ENCODE measurements around the gene XRCC2.
A peak's percentile ranks its signal among the peaks of the same experiment; 100 is the strongest.
"Not testable (repeated sequence)": the region's sequence is repeated elsewhere in the genome, so short reads cannot be mapped to it uniquely, and the experiment has no call there.

Gene XRCC2

GRCh38 chr7:152675759-152676636 is at the start of gene XRCC2:
TSS of gene XRCC2 (minus strand) at chr7:152676141. CDS start at chr7:152676079, 62 bp downstream.
- DNase-seq (ENCODE audit: low read depth in 1 of 2, low spot score in 1 of 2), result peak; percentile 91 to 93
- no peak for TF ChIP-seq JUND (IDR thresholded peaks at IDR 0.05; ENCODE audit: low read depth)
- in situ Hi-C loops (cut with HindIII; ENCODE audit: low pct_unique_long_range_greater_than_20kb, low sequenced_read_pairs), result no loop called here

GRCh38 chr7:152723364-152723763 is 47.4 kb upstream of the XRCC2 start:
- in situ Hi-C loops (cut with HindIII; ENCODE audit: low pct_unique_long_range_greater_than_20kb, low sequenced_read_pairs), result no loop called here
- DNase-seq (ENCODE audit: low read depth in 1 of 2, low spot score in 1 of 2), result no peak
- TF ChIP-seq JUND (IDR thresholded peaks at IDR 0.05; ENCODE audit: low read depth), result no peak

GRCh38 chr7:152712412-152713042 is 36.6 kb upstream of the XRCC2 start:
- DNase-seq (ENCODE audit: low read depth in 1 of 2, low spot score in 1 of 2); in situ Hi-C loops (cut with HindIII; ENCODE audit: low pct_unique_long_range_greater_than_20kb, low sequenced_read_pairs): not testable (repeated sequence)

- in situ Hi-C loops (cut with HindIII; ENCODE audit: low pct_unique_long_range_greater_than_20kb, low sequenced_read_pairs), result no loop called here
- no peak for DNase-seq (ENCODE audit: low read depth in 1 of 2, low spot score in 1 of 2)
- TF ChIP-seq JUND (IDR thresholded peaks at IDR 0.05; ENCODE audit: low read depth), result no peak
Observed at GRCh38 chr7:152711444-152711944, 35.6 kb upstream of the XRCC2 start.

DNA sequence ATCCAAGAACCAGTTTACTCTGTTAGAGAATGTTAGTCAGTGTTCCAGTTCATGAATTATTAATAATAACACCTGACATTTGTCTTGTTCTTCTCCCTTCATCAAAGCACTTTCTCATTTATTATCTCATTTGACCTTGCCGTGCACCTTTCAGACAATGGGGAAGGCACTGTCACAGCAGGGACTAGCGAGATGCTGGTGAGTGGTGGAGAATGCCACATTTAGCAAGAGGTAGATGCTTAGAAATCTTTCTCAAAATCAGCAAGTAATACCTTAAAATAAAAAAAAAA is 34.2 kb upstream of the XRCC2 start:
- no peak for TF ChIP-seq JUND (IDR thresholded peaks at IDR 0.05; ENCODE audit: low read depth)
- DNase-seq (ENCODE audit: low read depth in 1 of 2, low spot score in 1 of 2), result no peak
- in situ Hi-C loops (cut with HindIII; ENCODE audit: low pct_unique_long_range_greater_than_20kb, low sequenced_read_pairs), result no loop called here

DNA sequence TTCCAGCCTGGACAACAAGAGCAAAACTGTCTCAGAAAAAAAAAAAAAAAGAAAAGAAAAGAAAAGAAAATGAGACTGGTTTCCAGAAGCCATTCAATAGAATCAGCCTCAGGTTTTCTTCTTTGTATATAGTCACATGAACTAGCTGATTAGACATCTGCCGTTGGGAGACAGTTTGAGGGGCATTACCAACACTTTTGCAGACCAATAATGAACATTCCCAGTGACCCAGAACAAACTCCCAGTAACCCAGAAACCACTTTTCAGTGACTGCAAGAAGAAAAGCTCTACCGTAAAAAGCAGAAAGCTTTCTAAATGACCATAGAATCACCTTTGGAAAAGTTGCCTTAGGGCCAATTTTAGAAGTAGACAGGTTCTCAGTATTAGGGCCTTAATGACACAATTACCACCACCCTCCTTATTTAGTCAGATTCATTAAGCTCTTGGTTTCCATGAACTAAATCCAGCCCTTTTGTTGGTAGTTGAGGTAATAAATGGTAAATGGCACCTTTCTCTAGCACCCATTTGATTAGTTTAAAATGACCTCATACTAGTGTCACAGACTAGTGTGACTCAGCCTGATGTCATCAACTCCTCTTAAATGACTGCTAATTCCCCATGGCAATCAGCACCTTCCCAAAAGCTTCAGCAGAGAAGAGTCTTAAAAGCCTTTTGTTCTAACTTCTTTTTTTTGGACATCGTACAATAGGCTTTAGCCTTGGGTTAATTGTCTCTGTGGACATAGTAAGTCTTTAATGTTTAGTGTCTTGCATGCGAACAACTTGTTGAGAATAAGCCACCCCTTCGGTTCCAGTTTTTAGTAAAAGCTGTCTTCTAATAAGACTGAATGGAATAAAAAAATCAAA is 33.6 kb upstream of the XRCC2 start:
- DNase-seq (ENCODE audit: low read depth in 1 of 2, low spot score in 1 of 2), result no peak
- in situ Hi-C loops (cut with HindIII; ENCODE audit: low pct_unique_long_range_greater_than_20kb, low sequenced_read_pairs), result no loop called here
- TF ChIP-seq JUND (IDR thresholded peaks at IDR 0.05; ENCODE audit: low read depth), result no peak

DNA sequence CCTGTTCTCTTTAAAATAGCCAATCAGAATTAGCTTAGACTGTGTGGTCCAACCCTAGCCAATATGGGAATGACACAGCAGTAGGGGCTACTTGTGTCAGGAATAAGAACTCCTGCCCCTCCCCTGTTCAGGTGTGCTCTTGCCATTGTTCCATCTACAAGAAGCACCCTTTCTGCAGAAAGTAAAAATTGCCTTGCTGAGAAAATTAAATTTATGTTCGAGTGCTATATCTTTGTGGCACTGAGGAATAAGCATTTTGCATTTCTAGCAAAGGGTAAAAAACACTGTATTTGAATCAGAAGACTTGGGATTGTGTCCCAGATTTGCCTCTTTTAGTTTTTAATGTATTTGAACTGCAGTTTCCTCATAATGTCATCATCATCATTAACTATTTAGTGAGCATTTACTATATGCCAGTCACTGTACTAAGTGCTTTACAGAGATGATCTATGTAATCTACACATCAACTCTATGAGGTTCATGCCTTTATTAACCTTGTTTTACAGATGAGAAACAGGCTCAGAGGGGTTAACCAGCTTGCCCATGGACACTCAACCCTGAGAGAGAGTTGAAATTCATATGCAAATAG is 28.9 kb upstream of the XRCC2 start:
- no peak for TF ChIP-seq JUND (IDR thresholded peaks at IDR 0.05; ENCODE audit: low read depth)
- in situ Hi-C loops (cut with HindIII; ENCODE audit: low pct_unique_long_range_greater_than_20kb, low sequenced_read_pairs), result no loop called here
- DNase-seq (ENCODE audit: low read depth in 1 of 2, low spot score in 1 of 2), result no peak

- TF ChIP-seq JUND (IDR thresholded peaks at IDR 0.05; ENCODE audit: low read depth), result no peak
- peak in 1 of 2 experiments; percentile 56 for DNase-seq (ENCODE audit: low read depth in 1 of 2, low spot score in 1 of 2)
- in situ Hi-C loops (cut with HindIII; ENCODE audit: low pct_unique_long_range_greater_than_20kb, low sequenced_read_pairs), result no loop called here
Observed at GRCh38 chr7:152699079-152699478, 23.1 kb upstream of the XRCC2 start.

DNA sequence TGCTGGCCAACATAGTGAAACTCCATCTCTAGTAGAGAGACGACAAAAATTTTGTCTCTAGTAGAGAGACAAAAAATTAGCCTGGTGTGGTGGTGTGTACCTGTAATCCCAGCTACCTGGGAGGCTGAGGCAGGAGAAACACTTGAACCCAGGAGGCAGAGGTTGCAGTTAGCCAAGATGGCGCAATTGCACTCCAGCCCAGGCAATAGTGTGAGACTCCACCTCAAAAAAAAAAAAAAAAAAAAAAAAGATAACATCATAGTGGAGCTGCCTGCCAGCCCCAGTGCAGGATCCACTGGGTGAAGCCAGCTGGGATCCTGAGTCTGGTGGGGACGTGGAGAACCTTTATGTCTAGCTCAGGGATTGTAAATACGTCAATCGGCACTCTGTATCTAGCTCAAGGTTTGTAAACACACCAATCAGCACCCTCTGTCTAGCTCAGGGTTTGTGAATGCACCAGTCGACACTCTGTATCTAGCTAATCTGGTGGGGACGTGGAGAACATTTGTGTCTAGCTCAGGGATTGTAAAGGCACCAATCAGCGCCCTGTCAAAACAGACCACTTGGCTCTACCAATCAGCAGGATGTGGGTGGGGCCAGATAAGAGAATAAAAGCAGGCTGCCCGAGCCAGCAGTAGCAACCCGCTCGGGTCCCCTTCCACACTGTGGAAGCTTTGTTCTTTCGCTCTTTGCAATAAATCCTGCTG is 21.5 kb upstream of the XRCC2 start:
- in situ Hi-C loops (cut with HindIII; ENCODE audit: low pct_unique_long_range_greater_than_20kb, low sequenced_read_pairs); DNase-seq (ENCODE audit: low read depth in 1 of 2, low spot score in 1 of 2): not testable (repeated sequence)

DNA sequence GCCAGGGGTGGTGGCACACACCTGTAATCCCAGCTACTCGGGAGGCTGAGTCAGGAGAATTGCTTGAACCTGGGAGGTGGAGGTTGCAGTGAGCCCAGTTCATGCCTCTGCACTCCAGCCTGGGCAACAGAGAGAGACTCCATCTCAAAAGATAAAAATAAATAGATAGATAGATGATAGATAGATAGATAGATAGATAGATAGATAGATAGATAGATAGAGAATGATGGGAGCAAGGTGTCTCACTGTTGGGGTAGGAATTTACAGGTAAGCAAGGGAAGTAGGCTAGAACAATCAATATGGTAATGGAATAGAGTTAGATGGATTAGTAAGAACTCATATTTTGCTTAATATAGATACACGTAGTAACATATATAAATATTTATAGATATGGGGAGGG is 16.3 kb upstream of the XRCC2 start:
- in situ Hi-C loops (cut with HindIII; ENCODE audit: low pct_unique_long_range_greater_than_20kb, low sequenced_read_pairs); DNase-seq (ENCODE audit: low read depth in 1 of 2, low spot score in 1 of 2): not testable (repeated sequence)

- DNase-seq (ENCODE audit: low read depth in 1 of 2, low spot score in 1 of 2), result no peak
- TF ChIP-seq JUND (IDR thresholded peaks at IDR 0.05; ENCODE audit: low read depth), result no peak
- in situ Hi-C loops (cut with HindIII; ENCODE audit: low pct_unique_long_range_greater_than_20kb, low sequenced_read_pairs), result no loop called here
Observed at GRCh38 chr7:152683297-152683696, 7.4 kb upstream of the XRCC2 start.
